H1 (cell line): ENCODE results near the gene CLEC10A. TPM values are rescaled to one million over a fixed set of nuclear protein-coding genes. Genes with fewer than 3 reads are reported as not detected.

ENCODE experiments used
- CTCF ChIP-seq, 3 experiments: IDR thresholded peaks; 1 replicate in 2 of 3; 2 replicates in 1 of 3; pipeline versions ENCODE4 v1.5.1 to v1.6.1; 2011; ENCODE audit warnings: low read length in 3 of 3, mild to moderate bottlenecking in 3 of 3, inconsistent platforms in 2 of 3, low read depth in 1 of 3, moderate library complexity in 1 of 3; ENCODE audit not compliant: insufficient read depth in 1 of 3; ENCODE audit errors: control extremely low read depth in 1 of 3
- GABPA ChIP-seq: IDR thresholded peaks from 2 replicates; pipeline ENCODE4 v1.6.1; 2011; ENCODE audit warnings: mild to moderate bottlenecking, low read length, moderate library complexity, borderline replicate concordance; ENCODE audit not compliant: insufficient read depth
- MAX ChIP-seq: IDR thresholded peaks from 2 replicates; pipeline ENCODE4 v1.6.1; 2012; ENCODE audit warnings: inconsistent platforms
- RXRA ChIP-seq: IDR thresholded peaks from 2 replicates; pipeline ENCODE4 v1.6.1; 2011; ENCODE audit warnings: low read depth, mild to moderate bottlenecking, low read length, moderate library complexity; ENCODE audit not compliant: insufficient read depth
- polyA plus RNA-seq, 7 experiments: library from polyadenylated mRNA; depleted of rRNA in 3 of 7; stranded (reverse) in 5 of 7; unstranded in 2 of 7; fragments of >200 nt in 5 of 7; fragments of 200-250 nt in 2 of 7; gene quantifications; 1 replicate in 5 of 7; 2 replicates in 1 of 7; 4 replicates in 1 of 7; pipeline versions ENCODE4 v1.2.1 to v1.2.3, GENCODE V29; 2011 to 2013; ENCODE audit warnings: missing spikeins in 2 of 7, mixed read lengths in 2 of 7
- total RNA-seq: library from RNA; stranded (reverse); fragmentation: NEBNext Ultra II Directional; extraction: Animal tissue kit (Norgen Biotek cat#: 25700); gene quantifications from 2 replicates; pipeline ENCODE4 v1.2.1, GENCODE V29; 2021

Gene CLEC10A
- total and polyA plus RNA-seq, 2 of the 8 experiments (the other 6 are each of a cell fraction or from before 2014, with no cell fraction given), result not detected

- TF ChIP-seq GABPA (no peak), CTCF (IDR thresholded peaks at IDR 0.05; ENCODE audit: control extremely low read depth in 1 of 3, insufficient read depth in 1 of 3, low read depth in 1 of 3, low read length in 3 of 3) (no peak), MAX (no peak), RXRA (no peak)
Measured at GRCh38 chr17:7070712-7071111, 9.3 kb downstream of the CLEC10A start (continued).
